Liver (tissue), 9 donors: ENCODE data around the gene TUBGCP6. TPM values are rescaled to one million over a fixed set of nuclear protein-coding genes. Genes with fewer than 3 reads are reported as not detected.

ENCODE experiments used
- DNase-seq: peaks from one replicate; pipeline ENCODE4 v3.0.0-alpha.2; 2017; ENCODE audit warnings: low spot score
- H3K27ac ChIP-seq, 2 donors: one replicate each; pipeline ENCODE4 v1.7.0; 2013; ENCODE audit warnings: inconsistent platforms in 2 of 2, low read length in 2 of 2, control low read depth in 1 of 2, low read depth in 1 of 2, mild to moderate bottlenecking in 1 of 2
- H3K27me3 ChIP-seq, 4 donors: one replicate each; pipeline versions ENCODE4 v1.6.1 to v1.7.0; 2013; ENCODE audit warnings: low read length in 3 of 4, inconsistent platforms in 1 of 4, mild to moderate bottlenecking in 1 of 4, moderate library complexity in 1 of 4; ENCODE audit not compliant: control insufficient read depth in 4 of 4, insufficient read depth in 4 of 4
- H3K36me3 ChIP-seq, 4 donors: one replicate each; pipeline versions ENCODE4 v1.6.1 to v1.7.0; 2013; ENCODE audit warnings: low read length in 3 of 4, mild to moderate bottlenecking in 3 of 4, low read depth in 1 of 4, moderate library complexity in 1 of 4; ENCODE audit not compliant: control insufficient read depth in 4 of 4, insufficient read depth in 3 of 4
- H3K4me1 ChIP-seq, 4 donors: one replicate each; pipeline versions ENCODE4 v1.6.1 to v1.7.0; 2013; ENCODE audit warnings: low read length in 3 of 4, mild to moderate bottlenecking in 3 of 4, moderate library complexity in 1 of 4; ENCODE audit not compliant: control insufficient read depth in 4 of 4, insufficient read depth in 4 of 4
- H3K4me3 ChIP-seq, 3 donors: one replicate each; pipeline versions ENCODE4 v1.6.1 to v1.7.0; 2013; ENCODE audit warnings: low read length in 3 of 3, control low read depth in 1 of 3, low read depth in 1 of 3, mild to moderate bottlenecking in 1 of 3
- H3K9ac ChIP-seq, 2 donors: one replicate each; pipeline ENCODE4 v1.7.0; 2013; ENCODE audit warnings: low read length in 2 of 2, mild to moderate bottlenecking in 2 of 2, moderate library complexity in 2 of 2, control low read depth in 1 of 2, low read depth in 1 of 2
- H3K9me3 ChIP-seq, 4 donors: one replicate each; pipeline versions ENCODE4 v1.6.1 to v1.7.0; 2013; ENCODE audit warnings: low read length in 3 of 4; ENCODE audit not compliant: control insufficient read depth in 4 of 4
- EGR1 ChIP-seq, 2 donors: IDR thresholded peaks; 2 replicates each; pipeline ENCODE4 v1.6.1; 2016 to 2018; ENCODE audit warnings: antibody characterized with exemption in 2 of 2, low read depth in 2 of 2
- FOXA1 ChIP-seq: IDR thresholded peaks from 2 replicates; pipeline ENCODE4 v1.6.1; 2016; ENCODE audit warnings: antibody characterized with exemption
- FOXA2 ChIP-seq: IDR thresholded peaks from 2 replicates; pipeline ENCODE4 v1.6.1; 2016; ENCODE audit warnings: antibody characterized with exemption
- GABPA ChIP-seq, 2 donors: IDR thresholded peaks in 1 of 2; conservative IDR thresholded peaks in 1 of 2; 2 replicates each; pipeline ENCODE4 v1.6.1; 2016; ENCODE audit warnings: antibody characterized with exemption in 2 of 2, mild to moderate bottlenecking in 1 of 2, moderate library complexity in 1 of 2
- HNF4A ChIP-seq, 2 donors: conservative IDR thresholded peaks; 2 replicates each; pipeline ENCODE4 v1.6.1; 2016; ENCODE audit warnings: antibody characterized with exemption in 2 of 2, mild to moderate bottlenecking in 2 of 2
- HNF4G ChIP-seq: IDR thresholded peaks from 2 replicates; pipeline ENCODE4 v1.6.1; 2016; ENCODE audit warnings: antibody characterized with exemption
- JUND ChIP-seq, 2 donors: IDR thresholded peaks; 2 replicates each; pipeline ENCODE4 v1.6.1; 2016; ENCODE audit warnings: antibody characterized with exemption in 2 of 2
- NR2F2 ChIP-seq: IDR thresholded peaks from 2 replicates; pipeline ENCODE4 v1.6.1; 2016; ENCODE audit warnings: antibody characterized with exemption
- RAD21 ChIP-seq, 2 donors: IDR thresholded peaks; 2 replicates each; pipeline ENCODE4 v1.6.1; 2016; ENCODE audit warnings: antibody characterized with exemption in 2 of 2, mild to moderate bottlenecking in 2 of 2
- RXRA ChIP-seq, 2 donors: IDR thresholded peaks; 2 replicates each; pipeline ENCODE4 v1.6.1; 2017 to 2018; ENCODE audit warnings: antibody characterized with exemption in 2 of 2, mild to moderate bottlenecking in 1 of 2
- SP1 ChIP-seq: IDR thresholded peaks from 2 replicates; pipeline ENCODE4 v1.6.1; 2018; ENCODE audit warnings: antibody characterized with exemption, mild to moderate bottlenecking
- TAF1 ChIP-seq: conservative IDR thresholded peaks from 2 replicates; pipeline ENCODE4 v1.6.1; 2016; ENCODE audit warnings: antibody characterized with exemption, mild to moderate bottlenecking
- YY1 ChIP-seq: IDR thresholded peaks from 2 replicates; pipeline ENCODE4 v1.6.1; 2016; ENCODE audit warnings: antibody characterized with exemption, mild to moderate bottlenecking
- WGBS: extraction: QIAGEN DNeasy Blood & Tissue Kit; methylation state at CpG from one replicate; pipeline ENCODE4 v1.1.7; 2013; 5-methylcytosine and 5-hydroxymethylcytosine counted together
- polyA plus RNA-seq, 2 donors: library from polyadenylated mRNA; stranded (reverse) in 1 of 2; unstranded in 1 of 2; fragments of 200-250 nt in 1 of 2; fragments of >200 nt in 1 of 2; fragmentation: Nextera tagmentation in 1 of 2; extraction: Ambion mirVana in 1 of 2; gene quantifications; one replicate each; pipeline versions ENCODE4 v1.2.1 to v1.2.3, GENCODE V29; 2013 to 2015
- total RNA-seq, 2 donors: library from RNA; depleted of rRNA; stranded (reverse); fragments of >200 nt; gene quantifications; one replicate each; pipeline ENCODE4 v1.2.3, GENCODE V29; 2014
- TF ChIP-seq, protein P1 (sequence below): IDR thresholded peaks from 2 replicates; pipeline ENCODE4 v1.6.1; 2016; ENCODE audit warnings: antibody characterized with exemption
- TF ChIP-seq, protein P2 (sequence below): IDR thresholded peaks from 2 replicates; pipeline ENCODE4 v1.6.1; 2016; ENCODE audit warnings: antibody characterized with exemption
- TF ChIP-seq, protein P3 (sequence below): fragments of 150-350 bp; IDR thresholded peaks from 2 replicates; pipeline ENCODE4 v1.5.1; 2017; ENCODE audit warnings: improper control_type of control experiment, low read depth, low read length; ENCODE audit not compliant: missing input control
- TF ChIP-seq, protein P4 (sequence below): IDR thresholded peaks from 2 replicates; pipeline ENCODE4 v1.6.1; 2016; ENCODE audit warnings: antibody characterized with exemption, mild to moderate bottlenecking
- TF ChIP-seq, protein P5 (sequence below): IDR thresholded peaks from 2 replicates; pipeline ENCODE4 v1.6.1; 2016; ENCODE audit warnings: antibody characterized with exemption
- donor health status: healthy.
- donor health status: healthy.
- donor health status: healthy.
- donor health status: healthy.
- donor health status: healthy.

Gene TUBGCP6
- total and polyA plus RNA-seq, 4 donors: 9.3 to 31.7 (median 16.4) TPM

DNA sequence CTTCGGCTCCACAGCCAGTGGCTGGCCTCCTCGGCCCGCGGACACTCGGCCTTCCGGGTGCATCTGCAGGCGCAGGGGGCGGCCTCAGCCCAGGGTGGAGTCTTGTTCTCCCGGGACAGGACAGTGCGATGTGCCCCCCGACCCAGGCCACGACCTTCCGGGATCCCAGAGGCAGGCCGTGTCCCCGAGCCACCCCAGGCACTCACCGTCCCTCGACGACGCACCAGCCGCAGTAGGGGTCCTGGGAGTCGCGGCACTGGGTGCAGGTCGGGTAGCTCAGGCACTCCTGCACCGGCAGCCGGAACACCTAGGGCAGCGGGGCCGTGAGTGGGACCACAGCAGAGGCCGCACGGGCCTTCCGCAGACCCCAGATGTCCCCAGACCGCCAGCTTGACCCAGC, 42.9 kb upstream of the TUBGCP6 start:
- H3K9me3 ChIP-seq: no peaks in the 10 kb centered on the region
- no peak overlapping the region for H3K4me3 ChIP-seq
- H3K27me3 ChIP-seq: no peaks in the 10 kb centered on the region
- 96% methylated on average over 31 of the region's 31 CpGs for WGBS
- TF ChIP-seq HNF4G: no peak
- no peak for TF ChIP-seq RXRA (IDR thresholded peaks at IDR 0.05)
- TF ChIP-seq, protein P1, sequence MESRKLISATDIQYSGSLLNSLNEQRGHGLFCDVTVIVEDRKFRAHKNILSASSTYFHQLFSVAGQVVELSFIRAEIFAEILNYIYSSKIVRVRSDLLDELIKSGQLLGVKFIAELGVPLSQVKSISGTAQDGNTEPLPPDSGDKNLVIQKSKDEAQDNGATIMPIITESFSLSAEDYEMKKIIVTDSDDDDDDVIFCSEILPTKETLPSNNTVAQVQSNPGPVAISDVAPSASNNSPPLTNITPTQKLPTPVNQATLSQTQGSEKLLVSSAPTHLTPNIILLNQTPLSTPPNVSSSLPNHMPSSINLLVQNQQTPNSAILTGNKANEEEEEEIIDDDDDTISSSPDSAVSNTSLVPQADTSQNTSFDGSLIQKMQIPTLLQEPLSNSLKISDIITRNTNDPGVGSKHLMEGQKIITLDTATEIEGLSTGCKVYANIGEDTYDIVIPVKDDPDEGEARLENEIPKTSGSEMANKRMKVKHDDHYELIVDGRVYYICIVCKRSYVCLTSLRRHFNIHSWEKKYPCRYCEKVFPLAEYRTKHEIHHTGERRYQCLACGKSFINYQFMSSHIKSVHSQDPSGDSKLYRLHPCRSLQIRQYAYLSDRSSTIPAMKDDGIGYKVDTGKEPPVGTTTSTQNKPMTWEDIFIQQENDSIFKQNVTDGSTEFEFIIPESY: no peak
- no peak for TF ChIP-seq FOXA2
- TF ChIP-seq, protein P2, sequence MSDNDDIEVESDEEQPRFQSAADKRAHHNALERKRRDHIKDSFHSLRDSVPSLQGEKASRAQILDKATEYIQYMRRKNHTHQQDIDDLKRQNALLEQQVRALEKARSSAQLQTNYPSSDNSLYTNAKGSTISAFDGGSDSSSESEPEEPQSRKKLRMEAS: no peak
- TF ChIP-seq, protein P3, sequence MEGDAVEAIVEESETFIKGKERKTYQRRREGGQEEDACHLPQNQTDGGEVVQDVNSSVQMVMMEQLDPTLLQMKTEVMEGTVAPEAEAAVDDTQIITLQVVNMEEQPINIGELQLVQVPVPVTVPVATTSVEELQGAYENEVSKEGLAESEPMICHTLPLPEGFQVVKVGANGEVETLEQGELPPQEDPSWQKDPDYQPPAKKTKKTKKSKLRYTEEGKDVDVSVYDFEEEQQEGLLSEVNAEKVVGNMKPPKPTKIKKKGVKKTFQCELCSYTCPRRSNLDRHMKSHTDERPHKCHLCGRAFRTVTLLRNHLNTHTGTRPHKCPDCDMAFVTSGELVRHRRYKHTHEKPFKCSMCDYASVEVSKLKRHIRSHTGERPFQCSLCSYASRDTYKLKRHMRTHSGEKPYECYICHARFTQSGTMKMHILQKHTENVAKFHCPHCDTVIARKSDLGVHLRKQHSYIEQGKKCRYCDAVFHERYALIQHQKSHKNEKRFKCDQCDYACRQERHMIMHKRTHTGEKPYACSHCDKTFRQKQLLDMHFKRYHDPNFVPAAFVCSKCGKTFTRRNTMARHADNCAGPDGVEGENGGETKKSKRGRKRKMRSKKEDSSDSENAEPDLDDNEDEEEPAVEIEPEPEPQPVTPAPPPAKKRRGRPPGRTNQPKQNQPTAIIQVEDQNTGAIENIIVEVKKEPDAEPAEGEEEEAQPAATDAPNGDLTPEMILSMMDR: no peak
- TF ChIP-seq YY1: no peak
- TF ChIP-seq, protein P4, sequence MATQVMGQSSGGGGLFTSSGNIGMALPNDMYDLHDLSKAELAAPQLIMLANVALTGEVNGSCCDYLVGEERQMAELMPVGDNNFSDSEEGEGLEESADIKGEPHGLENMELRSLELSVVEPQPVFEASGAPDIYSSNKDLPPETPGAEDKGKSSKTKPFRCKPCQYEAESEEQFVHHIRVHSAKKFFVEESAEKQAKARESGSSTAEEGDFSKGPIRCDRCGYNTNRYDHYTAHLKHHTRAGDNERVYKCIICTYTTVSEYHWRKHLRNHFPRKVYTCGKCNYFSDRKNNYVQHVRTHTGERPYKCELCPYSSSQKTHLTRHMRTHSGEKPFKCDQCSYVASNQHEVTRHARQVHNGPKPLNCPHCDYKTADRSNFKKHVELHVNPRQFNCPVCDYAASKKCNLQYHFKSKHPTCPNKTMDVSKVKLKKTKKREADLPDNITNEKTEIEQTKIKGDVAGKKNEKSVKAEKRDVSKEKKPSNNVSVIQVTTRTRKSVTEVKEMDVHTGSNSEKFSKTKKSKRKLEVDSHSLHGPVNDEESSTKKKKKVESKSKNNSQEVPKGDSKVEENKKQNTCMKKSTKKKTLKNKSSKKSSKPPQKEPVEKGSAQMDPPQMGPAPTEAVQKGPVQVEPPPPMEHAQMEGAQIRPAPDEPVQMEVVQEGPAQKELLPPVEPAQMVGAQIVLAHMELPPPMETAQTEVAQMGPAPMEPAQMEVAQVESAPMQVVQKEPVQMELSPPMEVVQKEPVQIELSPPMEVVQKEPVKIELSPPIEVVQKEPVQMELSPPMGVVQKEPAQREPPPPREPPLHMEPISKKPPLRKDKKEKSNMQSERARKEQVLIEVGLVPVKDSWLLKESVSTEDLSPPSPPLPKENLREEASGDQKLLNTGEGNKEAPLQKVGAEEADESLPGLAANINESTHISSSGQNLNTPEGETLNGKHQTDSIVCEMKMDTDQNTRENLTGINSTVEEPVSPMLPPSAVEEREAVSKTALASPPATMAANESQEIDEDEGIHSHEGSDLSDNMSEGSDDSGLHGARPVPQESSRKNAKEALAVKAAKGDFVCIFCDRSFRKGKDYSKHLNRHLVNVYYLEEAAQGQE: no peak
- no peak for TF ChIP-seq EGR1 (IDR thresholded peaks at IDR 0.05; ENCODE audit: low read depth in 2 of 2)
- no peak for TF ChIP-seq JUND (IDR thresholded peaks at IDR 0.05)
- no peak for TF ChIP-seq GABPA (IDR thresholded peaks at IDR 0.05 in 1 of 2, conservative IDR thresholded peaks at IDR 0.05 in 1 of 2)
- TF ChIP-seq NR2F2: no peak
- TF ChIP-seq SP1: no peak
- no peak for TF ChIP-seq TAF1
- TF ChIP-seq, protein P5, sequence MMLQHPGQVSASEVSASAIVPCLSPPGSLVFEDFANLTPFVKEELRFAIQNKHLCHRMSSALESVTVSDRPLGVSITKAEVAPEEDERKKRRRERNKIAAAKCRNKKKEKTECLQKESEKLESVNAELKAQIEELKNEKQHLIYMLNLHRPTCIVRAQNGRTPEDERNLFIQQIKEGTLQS: no peak
- no peak for TF ChIP-seq FOXA1
- no peak for TF ChIP-seq HNF4A (conservative IDR thresholded peaks at IDR 0.05)
- no peak for TF ChIP-seq RAD21 (IDR thresholded peaks at IDR 0.05)
- DNase-seq: no peak
- no peak overlapping the region for H3K27ac ChIP-seq
- peaks cover 14 to 60% (median 27%) of the 10 kb centered on the region in 4 donors for H3K36me3 ChIP-seq
- H3K9ac ChIP-seq: no peak overlapping the region
- H3K4me1 ChIP-seq: peaks cover 5 to 14% (median 6%) of the 10 kb centered on the region in 4 donors
